GM18867 (cell line): ENCODE results near the gene PKD1L1.

Source experiments
- ATAC-seq: cut with Tn5 transposase; IDR thresholded peaks from one replicate; pipeline ENCODE4 v1.9.1; 2021; ENCODE audit warnings: mild to moderate bottlenecking, moderate library complexity; ENCODE audit not compliant: unreplicated experiment

PKD1L1 gene

GRCh38 chr7:47744883-47745282, 203.4 kb downstream of the PKD1L1 start:
- ATAC-seq, result no peak

- ATAC-seq, result no peak
Measured at GRCh38 chr7:47743965-47744591, 204.2 kb downstream of the PKD1L1 start.

GRCh38 chr7:47741984-47742383, 206.3 kb downstream of the PKD1L1 start:
- ATAC-seq, result no peak

GRCh38 chr7:47739891-47740290, 208.4 kb downstream of the PKD1L1 start:
- ATAC-seq, result no peak

- ATAC-seq, result no peak
Measured at GRCh38 chr7:47739301-47739875, 208.9 kb downstream of the PKD1L1 start.

- peak; percentile 94 for ATAC-seq
Measured at GRCh38 chr7:47738563-47739166, 209.6 kb downstream of the PKD1L1 start.

- ATAC-seq, result no peak
Measured at GRCh38 chr7:47737601-47738000, 210.7 kb downstream of the PKD1L1 start.

GRCh38 chr7:47735431-47736345, 212.6 kb downstream of the PKD1L1 start:
- ATAC-seq, result no peak

GRCh38 chr7:47734949-47735291, 213.3 kb downstream of the PKD1L1 start:
- ATAC-seq, result no peak

GRCh38 chr7:47734287-47734948, 213.8 kb downstream of the PKD1L1 start:
- no peak for ATAC-seq

- ATAC-seq, result no peak
Measured at GRCh38 chr7:47730142-47730541, 218.1 kb downstream of the PKD1L1 start.

- no peak for ATAC-seq
Measured at GRCh38 chr7:47726047-47726726, 222.1 kb downstream of the PKD1L1 start.

- ATAC-seq, result no peak
Measured at GRCh38 chr7:47725031-47725780, 223.1 kb downstream of the PKD1L1 start.
